HuH-7.5 (cell line): ENCODE data around the gene ADAMTS1.
A peak's percentile ranks its signal among the peaks of the same experiment; 100 is the strongest.

Experiments
- DNase-seq: peaks from one replicate; pipeline ENCODE4 v3.0.0; 2011; ENCODE audit warnings: low spot score

ADAMTS1 gene

DNA sequence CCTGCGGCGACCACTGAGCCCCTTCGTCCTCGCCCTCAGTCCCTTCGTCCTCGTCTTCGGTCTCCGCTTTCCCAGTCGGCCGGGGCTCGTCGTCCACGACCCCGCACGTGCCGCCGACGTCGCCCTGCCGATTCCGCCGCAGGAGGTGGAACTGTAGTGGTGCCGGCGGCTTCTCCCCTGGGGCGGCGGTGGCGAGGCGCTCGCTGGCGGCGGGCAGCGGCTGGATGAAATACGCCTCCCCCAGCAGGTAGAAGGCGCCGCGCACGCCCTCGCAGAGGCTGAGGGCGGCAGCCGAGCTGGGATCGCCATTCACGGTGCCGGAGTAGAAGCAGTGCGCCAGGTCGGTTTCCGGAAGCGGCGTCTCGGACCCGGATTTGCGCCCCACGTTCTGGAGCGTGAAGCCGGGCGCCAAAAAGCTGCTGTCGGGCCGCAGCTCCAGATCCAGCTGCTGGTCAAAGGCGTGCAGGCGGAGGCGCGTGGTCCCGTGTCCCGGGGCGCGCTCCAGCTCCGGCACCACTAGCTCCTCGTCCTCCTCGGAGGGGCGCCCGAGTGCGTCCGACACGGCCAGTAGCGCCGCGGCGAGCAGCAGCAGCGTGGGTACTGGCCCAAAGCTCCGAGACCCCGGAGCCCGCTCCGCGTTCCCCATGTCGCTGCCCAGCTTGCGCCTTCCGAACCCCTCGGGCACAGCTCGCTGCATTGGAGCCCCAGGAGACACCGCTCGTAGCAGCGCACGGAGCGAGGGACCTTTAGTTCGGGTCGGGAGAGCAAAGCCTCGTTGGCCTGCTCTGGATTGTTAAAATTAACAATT, 747 bp downstream of the ADAMTS1 start:
- DNase-seq, result no peak

DNA sequence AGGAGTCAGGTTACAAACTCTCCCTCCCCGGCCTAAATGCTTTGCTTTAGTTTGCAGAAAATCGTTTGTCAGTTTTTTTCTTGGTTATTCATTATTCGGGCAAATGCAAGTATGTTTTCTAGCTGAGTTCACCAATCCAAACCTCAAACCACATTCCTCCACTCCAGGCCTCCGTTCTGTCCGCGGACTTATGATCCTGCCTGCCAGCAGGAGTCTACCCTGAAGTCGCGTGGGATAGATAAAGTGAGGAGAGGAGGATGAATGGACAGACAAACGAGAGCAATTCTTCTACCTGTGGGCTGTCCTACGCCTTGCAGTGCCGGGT, 1.3 kb downstream of the ADAMTS1 start:
- no peak for DNase-seq

DNA sequence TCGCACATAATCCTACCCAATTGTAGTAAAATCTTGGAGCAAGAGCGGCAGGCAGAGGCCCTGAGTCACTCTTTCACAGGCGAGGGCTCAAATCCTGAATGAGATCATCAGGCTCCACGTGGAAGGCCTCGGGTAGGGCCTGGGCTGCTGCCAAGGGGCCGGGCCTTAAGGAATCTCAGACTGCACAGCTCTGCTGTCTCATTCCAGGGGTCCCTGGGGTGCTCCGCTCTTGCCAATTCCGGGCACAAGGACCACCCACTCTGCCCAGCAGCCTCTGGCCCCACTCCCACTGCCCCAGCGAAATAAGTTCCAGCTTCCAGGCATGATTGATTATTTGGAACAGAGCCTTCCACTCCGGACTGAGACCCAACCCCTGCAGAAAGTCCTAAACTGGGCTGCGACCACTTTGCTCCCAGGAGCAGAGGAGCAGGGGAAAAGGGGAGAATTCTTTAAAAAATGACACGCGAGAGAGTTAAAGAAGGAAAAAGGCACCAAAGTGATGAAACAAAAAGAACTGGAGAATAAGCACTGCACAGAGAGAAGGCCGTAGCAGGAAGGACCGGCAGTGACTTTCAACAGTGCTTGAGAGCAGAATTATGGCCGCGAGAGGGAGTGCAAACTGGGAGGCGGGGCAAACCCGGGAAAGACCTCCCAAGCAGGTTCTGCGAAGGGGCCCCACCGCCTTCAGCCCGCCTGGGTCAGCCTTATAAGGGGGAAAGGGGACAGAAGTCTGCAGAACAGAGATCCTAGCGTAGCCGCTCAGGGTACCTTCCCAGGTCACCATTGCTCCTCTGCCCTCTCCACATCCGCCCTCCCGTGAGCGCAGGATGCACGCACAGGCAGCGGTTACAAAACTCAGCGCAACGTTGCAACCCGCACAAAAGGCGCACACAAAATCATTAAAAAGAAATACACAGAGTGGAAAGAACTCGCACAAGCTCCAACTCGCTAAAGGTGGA, 2.0 kb downstream of the ADAMTS1 start:
- peak; percentile 64 for DNase-seq

DNA sequence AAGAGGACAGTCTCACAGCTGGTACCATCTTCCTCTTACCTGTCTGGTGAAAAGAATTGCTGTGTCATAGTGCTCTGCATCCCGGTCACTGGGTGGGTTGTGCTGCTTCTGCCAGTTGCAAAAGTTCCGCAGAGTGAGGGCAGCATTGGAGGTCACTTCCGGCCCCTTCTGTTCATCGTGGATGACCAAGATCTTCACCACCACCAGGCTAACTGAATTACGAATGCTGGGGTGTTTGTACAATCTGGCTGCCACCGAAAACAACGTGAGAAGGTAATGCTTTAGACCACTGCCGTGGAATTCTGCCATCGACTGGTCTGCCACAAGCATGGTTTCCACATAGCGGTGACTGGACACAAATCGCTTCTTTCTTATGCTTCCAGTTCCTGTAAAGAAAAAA, 2.9 kb downstream of the ADAMTS1 start:
- no peak for DNase-seq

DNA sequence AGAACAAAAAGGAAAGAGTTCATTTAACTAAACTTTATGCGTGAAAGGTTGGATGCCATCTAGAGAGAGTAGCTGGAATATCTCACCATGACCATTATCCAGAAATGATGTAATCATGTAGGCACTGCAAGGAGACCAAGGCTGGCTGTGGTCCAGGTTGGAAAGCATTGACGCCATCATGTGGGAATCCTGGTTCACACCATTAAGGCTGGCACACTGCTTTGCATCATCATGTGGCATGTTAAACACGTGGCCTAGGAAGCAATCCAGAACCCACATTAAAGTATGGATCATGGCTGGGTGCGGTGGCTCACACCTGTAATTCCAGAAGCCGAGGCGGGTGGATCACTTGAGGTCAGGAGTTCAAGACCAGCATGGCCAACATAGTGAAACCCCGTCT, 4.3 kb downstream of the ADAMTS1 start:
- no peak for DNase-seq

DNA sequence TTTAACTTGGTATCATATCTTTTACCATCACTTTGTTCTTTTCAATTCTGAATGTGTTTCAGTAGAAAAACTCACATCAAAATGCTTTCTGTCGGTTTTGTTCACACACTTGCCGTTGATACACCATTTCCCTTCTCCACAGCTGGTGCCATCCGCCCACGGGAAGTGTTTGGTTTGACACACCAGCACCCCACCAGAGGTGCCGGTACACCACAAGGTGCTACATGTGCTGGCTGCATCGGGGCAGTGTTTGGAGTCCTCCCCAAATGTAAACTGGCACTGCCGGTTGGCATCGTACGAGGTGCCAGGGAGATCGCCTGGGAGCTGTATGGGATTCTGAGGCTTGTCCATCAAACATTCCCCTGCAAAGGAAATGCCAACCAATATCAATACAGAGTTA, 5.0 kb downstream of the ADAMTS1 start:
- DNase-seq, result no peak

DNA sequence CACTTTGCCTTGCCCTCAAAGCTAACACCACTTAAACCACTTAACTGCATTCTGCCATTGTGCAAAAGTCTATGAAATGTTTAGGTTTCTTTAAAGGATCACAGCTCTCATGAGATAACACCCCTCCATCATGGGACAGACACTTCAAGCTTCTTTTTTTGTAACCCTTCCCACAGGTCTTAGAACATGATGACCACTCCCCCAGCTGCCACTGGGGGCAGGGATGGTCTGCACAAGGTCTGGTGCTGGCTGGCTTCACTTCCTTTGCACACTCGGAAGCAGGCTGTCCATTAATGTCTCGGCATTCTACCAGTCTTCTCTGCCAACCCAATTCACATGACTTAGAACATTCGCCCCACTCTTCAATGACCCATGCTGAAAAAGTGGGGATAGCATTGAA, 7.7 kb downstream of the ADAMTS1 start:
- no peak for DNase-seq

DNA sequence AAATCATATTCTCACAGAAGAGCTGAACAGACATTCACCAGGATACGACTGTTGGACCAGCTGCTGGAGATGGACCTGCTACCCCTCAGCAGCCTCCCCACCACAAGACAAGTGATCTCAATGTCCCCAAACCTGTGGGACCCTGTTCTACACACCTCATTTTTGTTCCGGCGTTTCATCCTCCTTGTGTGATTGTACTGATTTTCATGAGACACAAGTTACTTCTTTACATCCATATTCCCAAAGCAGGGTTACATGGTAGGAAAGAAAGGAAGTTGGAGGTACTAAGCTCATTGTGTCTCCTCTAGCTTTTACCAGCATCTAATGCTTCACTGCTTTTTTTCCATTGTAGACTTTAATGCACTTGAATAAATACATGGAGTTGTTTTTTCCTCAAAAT, 8.7 kb downstream of the ADAMTS1 start:
- DNase-seq, result no peak

DNA sequence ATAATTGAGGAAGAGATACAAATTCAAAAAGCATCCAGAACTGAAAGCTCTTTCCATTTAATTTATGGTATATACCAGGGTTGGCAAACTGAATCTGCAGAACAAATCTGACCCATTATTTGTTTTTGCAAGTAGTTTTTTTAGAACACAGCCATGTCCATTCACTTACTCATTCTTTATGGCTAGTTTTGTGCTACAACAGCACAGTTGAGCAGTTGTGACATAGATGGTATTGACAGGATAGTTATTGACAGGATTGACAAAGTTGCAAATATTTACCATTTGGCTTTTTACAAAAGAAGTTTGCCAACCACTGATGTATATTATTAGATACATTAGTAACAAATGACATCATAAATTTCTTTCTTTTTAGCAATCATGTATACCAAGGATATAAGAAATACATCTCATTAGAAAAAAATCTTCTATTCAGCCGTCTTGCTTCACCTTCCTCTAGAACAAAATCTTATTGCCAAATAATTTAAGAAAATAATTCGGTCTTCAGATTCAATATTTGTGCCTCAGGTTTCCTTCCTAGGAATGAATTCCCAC, 9.4 kb downstream of the ADAMTS1 start:
- no peak for DNase-seq

DNA sequence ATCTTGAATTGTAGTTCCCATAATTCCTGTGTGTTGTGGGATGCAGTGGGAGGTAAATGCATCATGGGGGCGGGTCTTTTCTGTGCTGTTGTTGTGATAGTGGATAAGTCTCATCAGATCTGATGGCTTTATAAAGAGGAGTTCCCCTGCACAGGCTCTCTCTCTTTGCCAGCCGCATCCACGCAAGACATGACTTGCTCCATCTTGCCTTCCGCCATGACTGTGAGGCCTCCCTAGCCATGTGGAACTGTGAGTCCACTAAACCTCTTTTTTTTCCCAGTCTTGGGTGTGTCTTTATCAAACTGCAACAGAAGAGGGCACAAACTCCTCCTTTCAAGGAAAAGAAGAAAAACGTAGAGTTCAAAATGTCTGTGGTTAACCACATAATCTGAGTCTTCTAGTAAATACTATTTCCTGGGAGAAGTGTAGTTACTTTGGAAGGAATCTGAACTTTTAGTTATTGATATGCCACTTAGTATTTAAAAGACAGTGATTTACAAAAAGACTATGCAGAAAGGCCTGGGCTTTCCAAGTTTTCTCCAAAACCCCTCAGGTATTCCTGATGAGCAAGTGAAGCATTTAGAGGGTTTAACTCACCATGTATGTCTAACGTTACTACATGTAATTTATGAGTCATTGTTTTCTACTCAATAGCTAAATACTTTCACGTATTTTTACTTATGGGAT, 10.0 kb downstream of the ADAMTS1 start:
- no peak for DNase-seq

DNA sequence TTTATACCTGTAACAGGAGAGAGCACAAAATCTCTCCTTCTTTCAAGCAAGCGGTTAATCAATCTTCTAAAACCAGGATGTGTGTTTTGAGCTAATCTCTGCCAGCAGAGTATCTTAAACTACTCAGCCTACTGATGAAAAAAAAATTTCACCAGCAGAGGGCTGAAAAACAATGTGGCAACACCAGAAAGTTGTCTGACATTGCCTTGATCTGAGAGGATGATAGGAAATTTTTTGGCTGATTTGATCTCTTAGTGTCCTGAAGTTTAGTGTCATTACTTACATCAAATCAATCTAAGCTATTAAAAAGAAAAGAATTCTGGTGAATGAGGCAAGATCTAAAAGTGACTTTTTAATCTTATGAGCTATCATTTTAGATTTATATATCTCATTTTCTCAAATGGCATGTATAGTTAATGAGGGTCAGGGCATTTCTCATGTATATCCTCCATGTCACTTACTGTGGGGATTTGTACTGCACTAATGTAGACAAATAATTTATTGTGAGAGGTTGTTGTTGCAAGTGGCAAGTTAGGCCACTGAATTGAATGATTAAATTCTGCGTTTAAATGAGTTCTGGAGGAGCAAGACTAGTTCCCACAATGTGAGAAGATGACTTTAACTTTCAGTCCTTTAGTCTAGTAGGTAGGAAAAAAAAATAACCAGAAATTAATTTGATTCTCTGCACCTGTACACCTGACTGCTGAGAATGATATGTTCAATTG, 10.9 kb downstream of the ADAMTS1 start:
- DNase-seq, result no peak

DNA sequence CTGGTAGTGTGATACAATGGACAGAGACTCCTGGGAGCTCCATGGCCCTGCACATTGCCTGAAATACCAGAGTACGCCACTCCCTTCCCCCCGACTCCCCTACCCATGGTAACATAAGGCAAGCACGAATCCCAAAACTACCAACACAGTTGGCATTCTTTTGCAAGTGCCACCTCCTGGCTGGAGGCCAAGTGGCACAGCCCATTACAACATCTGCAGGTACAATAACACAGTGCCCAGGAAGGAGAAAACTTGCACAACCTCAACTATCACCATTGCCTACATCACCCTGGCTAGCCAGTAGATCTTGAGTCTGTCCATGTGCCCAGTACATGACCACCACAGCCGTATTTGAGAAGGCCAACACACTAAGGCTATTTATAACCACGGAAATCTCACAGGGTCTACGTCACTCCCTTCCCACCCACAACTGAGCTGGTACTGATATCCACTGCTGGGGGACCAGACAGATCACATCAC, 11.7 kb downstream of the ADAMTS1 start:
- DNase-seq, result no peak

DNA sequence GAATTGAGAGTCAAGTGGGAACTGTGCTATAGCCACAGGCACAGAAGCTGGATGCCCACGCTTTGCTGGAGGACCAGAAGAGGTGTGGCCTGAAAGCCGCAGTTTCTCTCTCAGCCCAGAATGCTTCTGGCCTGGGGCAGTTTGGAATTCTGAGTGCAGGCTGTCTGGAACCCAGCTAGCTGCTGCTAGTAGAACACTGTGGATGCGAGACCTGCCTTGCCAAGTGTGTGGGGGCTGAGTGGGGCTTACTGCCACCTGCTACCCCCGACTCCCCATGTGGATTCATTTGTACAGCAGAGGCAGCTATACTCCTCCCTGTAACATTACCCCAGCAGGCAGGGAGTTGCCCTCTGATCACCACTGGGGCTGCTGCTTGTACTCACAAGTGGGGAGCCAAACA, 12.2 kb downstream of the ADAMTS1 start:
- DNase-seq, result no peak

DNA sequence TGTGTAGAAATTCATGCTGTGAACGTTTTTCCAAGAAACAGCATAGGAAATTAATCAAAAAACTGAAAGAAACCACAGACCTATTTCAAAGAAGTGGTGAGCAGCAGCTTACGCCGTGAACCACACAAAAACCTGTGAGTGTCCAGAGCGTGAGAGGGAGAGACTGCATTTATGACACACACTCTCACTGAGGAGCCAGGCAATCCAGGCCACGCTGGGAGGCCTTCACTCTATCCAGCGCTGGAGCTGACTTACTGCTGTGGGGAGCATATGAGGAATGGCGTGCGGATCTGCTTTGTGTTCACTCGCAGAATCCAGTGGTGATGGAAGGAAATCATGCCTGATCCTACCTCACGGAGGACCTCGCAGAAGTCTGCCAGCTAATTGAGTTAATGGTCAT, 12.7 kb downstream of the ADAMTS1 start:
- no peak for DNase-seq

DNA sequence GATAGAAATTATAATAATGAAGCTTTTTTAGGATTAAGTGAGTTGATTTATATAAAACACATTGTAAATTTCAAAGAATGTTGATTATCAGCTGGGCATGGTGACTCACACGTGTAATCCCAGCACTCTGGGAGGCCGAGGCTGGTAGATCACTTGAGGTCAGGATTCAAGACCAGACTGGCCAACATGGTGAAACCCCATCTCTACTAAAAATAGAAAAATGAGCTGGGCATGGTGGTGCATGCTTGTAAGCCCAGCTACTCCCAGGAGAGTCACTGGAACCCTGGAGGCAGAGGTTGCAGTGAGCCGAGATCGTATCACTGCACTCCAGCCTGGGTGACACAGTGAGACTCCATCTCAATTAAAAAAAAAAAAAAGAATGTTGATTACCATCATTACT, 18.4 kb downstream of the ADAMTS1 start:
- no peak for DNase-seq

DNA sequence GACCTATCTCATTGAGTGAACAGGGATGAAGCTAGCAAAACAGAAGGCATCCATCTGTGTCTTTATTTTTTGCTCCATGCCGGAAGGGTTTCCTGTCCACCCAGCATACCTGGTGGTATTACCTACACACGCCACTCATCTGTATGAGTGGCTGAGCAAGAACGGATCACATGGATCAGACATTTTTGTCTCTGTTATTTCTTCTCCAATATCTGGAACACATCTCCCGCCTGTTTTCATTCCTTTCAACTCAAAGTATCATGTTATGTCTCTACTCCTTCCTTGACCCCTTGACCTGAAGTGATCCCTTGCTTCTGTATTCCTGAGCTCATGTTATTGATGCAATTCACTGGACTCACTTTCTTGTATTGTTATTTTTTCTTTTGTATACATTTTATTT, 24.7 kb downstream of the ADAMTS1 start:
- no peak for DNase-seq

DNA sequence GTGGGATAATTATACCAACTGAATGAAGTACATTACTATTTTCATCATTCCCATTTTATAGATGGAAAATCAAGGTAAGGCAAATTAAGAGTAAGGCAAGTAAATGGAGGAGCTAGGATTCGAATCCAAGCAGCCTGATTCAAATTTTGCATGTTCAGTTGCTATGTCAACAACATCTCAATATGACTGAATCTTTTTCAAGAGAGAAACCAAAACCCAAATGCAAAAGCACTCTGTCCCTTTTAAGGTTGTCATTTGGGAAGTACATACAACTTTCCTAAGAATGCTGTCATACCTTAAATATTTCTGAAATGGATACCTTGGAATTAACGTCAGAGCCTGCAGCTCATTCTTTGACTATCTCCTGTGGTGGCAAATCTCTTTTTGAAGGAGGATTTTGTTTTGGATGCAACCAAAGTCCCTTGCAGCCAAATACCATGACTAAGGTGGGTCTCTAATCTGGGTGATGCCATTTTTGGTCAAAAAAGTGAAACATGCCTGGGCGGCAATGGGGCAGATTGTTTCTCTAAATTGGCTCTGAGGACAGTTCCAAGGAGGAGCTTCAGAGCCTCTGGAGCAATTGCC, 25.4 kb downstream of the ADAMTS1 start:
- no peak for DNase-seq

DNA sequence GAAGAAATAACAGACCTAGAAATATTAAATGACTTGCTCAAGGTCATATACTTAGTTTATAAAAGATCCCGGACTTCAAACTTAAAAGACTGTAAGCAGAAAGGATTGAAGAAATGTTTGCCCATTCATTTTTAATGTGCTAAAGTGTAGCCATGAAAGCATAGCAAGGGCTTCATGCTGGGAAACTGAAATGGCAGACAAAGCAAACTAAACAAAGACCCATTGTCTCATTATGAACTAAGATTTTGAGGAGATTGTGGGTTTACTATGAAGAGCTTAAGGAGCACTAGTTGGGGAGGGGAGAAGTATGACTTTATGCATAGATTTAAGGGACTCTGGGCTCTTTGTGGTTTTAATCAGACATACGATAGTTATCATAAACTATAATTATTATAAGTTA, 26.3 kb downstream of the ADAMTS1 start:
- DNase-seq, result no peak

DNA sequence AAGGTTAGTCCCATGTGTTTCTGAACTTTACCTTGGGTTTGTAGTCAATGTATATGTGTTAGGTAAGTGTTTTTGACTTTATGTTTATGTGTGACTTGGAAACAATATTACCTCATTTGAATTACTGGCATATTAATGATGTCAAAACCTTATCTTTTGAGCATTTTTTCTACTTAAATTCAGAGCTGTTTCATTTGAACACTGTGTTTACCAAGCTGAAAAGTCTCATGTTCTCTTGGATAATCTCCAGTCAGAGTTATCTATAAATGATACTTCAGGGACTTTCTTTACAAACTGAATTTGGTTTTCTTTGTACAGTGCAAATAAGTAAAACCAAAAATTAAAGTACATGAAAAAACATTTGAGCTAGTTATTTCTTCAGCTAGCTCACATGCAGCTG, 30.0 kb downstream of the ADAMTS1 start:
- no peak for DNase-seq

DNA sequence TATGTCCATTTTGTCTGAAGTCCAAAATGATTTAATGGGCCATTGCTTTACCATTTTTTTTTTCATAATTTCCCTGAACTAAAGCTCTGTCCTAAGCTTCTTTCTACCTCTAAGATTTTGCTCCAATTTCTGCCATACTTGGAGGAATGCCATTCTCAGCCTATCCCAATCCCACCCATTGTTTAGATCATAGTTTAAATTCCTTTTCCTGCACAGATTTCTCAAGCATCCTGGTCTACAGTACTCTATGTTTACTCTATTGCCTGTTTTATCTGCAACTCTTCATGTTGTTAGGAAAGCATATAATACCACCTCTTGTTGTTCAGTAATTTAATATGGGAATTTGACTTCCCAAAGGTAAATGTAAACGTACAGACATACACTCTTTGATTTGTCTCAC, 30.8 kb downstream of the ADAMTS1 start:
- DNase-seq, result no peak

DNA sequence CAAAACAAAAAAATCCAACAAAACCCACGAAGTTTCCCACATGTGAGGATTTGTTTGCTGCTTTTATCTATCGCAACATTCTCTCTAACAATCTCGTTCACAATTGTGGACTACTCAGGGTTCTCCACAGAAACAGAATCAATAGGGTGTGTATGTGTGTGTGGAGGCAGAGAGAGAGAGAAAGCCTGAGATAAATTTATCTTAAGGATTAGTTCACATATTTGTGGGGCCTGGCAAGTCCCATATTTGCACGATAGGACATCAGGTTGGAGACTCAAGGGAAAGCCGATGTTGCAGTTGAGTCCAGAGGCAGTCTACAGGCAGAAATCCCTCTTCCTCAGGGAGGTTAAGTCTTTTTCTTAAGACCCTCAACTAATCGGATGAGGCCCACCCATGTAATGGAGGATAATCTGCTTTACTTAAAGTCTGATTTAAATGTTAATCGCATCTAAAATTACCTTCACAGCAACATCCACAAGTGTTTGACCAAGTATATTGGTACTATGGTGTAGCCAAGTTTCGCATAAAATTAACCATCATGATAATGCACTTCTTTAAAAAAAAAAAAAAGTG, 31.7 kb downstream of the ADAMTS1 start:
- no peak for DNase-seq
